Measurements from ENCODE around the gene U2SURP.

- TF ChIP-seq EZH2 (IDR thresholded peaks at IDR 0.05; ENCODE audit: insufficient read depth, poor library complexity, severe bottlenecking) (no peak), EZH2phosphoT487 (IDR thresholded peaks at IDR 0.05; ENCODE audit: insufficient read depth, low read depth) (no peak)
Observed at GRCh38 chr3:142972092-142972753, 29.1 kb upstream of the U2SURP start.

All from GM23248 (cell line).